WTC11 (cell line): ENCODE results near the gene MCF2L. TPM values are rescaled to one million over a fixed set of nuclear protein-coding genes. Genes with fewer than 3 reads are reported as not detected.

ENCODE experiments used
- ATAC-seq: fragments of 200-7000 bp; cut with Tn5 transposase; 2 replicates; pipeline ENCODE4 v1.10.0; 2021; ENCODE audit warnings: mild to moderate bottlenecking, moderate library complexity
- CTCF ChIA-PET: fragments of 300-600 bp; sonication (Branson Sonifier 250); formaldehyde crosslinking; loops from one replicate; lab custom pipeline; 2021; ENCODE audit warnings: antibody characterized with exemption; lab: Charles Lee
- POLR2A ChIA-PET: fragments of 350-600 bp; sonication (Branson Sonifier 250); formaldehyde crosslinking; loops from one replicate; lab custom pipeline; 2021; ENCODE audit warnings: antibody characterized with exemption; lab: Charles Lee
- DNase-seq: peaks from one replicate; pipeline ENCODE4 v3.0.0; 2021; ENCODE audit warnings: low spot score
- H3K27ac Mint-ChIP-seq: 2 replicates; pipeline ENCODE4 v1.8.0; 2021; ENCODE audit warnings: mixed read lengths
- H3K27me3 Mint-ChIP-seq: 2 replicates; pipeline ENCODE4 v1.8.0; 2021; ENCODE audit warnings: low read depth, mild to moderate bottlenecking, moderate library complexity, mixed read lengths
- H3K36me3 Mint-ChIP-seq: 2 replicates; pipeline ENCODE4 v1.8.0; 2021; ENCODE audit warnings: mixed read lengths
- H3K4me1 Mint-ChIP-seq: 2 replicates; pipeline ENCODE4 v1.8.0; 2022; ENCODE audit warnings: mixed read lengths
- H3K4me3 Mint-ChIP-seq: 2 replicates; pipeline ENCODE4 v1.8.0; 2021; ENCODE audit warnings: mild to moderate bottlenecking, moderate library complexity, mixed read lengths
- H3K9me3 Mint-ChIP-seq: 2 replicates; pipeline ENCODE4 v1.8.0; 2021; ENCODE audit warnings: mixed read lengths
- AFF4 ChIP-seq: sonication (generic); formaldehyde crosslinking; IDR thresholded peaks from 2 replicates; pipeline ENCODE4 v1.8.1; 2023; ENCODE audit warnings: mild to moderate bottlenecking, missing genetic modification reagents, borderline replicate concordance
- CREM ChIP-seq: sonication (generic); formaldehyde crosslinking; IDR thresholded peaks from 2 replicates; pipeline ENCODE4 v1.8.1; 2022; ENCODE audit warnings: mild to moderate bottlenecking, missing genetic modification reagents, moderate library complexity
- E2F4 ChIP-seq: sonication (generic); formaldehyde crosslinking; IDR thresholded peaks from 2 replicates; pipeline ENCODE4 v1.8.1; 2022; ENCODE audit warnings: low read depth, mild to moderate bottlenecking, moderate library complexity, missing genetic modification reagents, borderline replicate concordance
- EMX1 ChIP-seq: fragments of 250-450 bp; sonication (Bioruptor Pico); IDR thresholded peaks from 2 replicates; pipeline ENCODE4 v1.8.0; 2021; ENCODE audit warnings: mild to moderate bottlenecking
- GABPB1 ChIP-seq: sonication (generic); formaldehyde crosslinking; IDR thresholded peaks from 2 replicates; pipeline ENCODE4 v1.8.1; 2023; ENCODE audit warnings: mild to moderate bottlenecking, missing genetic modification reagents
- GTF2I ChIP-seq: fragments of 250-450 bp; sonication (Bioruptor Pico); conservative IDR thresholded peaks from 2 replicates; pipeline ENCODE4 v1.4.0; 2021; ENCODE audit warnings: mild to moderate bottlenecking
- IRF2 ChIP-seq: sonication (generic); formaldehyde crosslinking; IDR thresholded peaks from 2 replicates; pipeline ENCODE4 v1.8.0; 2022; ENCODE audit warnings: low read depth, missing genetic modification reagents, borderline replicate concordance
- JUN ChIP-seq: sonication (generic); formaldehyde crosslinking; IDR thresholded peaks from 2 replicates; pipeline ENCODE4 v1.8.0; 2023; ENCODE audit warnings: mild to moderate bottlenecking, missing genetic modification reagents
- MLX ChIP-seq: sonication (generic); formaldehyde crosslinking; IDR thresholded peaks from 2 replicates; pipeline ENCODE4 v1.8.1; 2023; ENCODE audit warnings: mild to moderate bottlenecking, missing genetic modification reagents, moderate library complexity
- NFATC4 ChIP-seq: fragments of 250-450 bp; sonication (Bioruptor Pico); IDR thresholded peaks from 2 replicates; pipeline ENCODE4 v1.9.0; 2021; ENCODE audit warnings: mild to moderate bottlenecking
- NFE2L1 ChIP-seq: sonication (generic); formaldehyde crosslinking; IDR thresholded peaks from 2 replicates; pipeline ENCODE4 v1.8.1; 2023; ENCODE audit warnings: missing genetic modification reagents
- NFYB ChIP-seq: sonication (generic); formaldehyde crosslinking; conservative IDR thresholded peaks from 2 replicates; pipeline ENCODE4 v1.8.0; 2022; ENCODE audit warnings: low read depth, missing genetic modification reagents
- OVOL2 ChIP-seq: fragments of 250-450 bp; sonication (Bioruptor Pico); IDR thresholded peaks from 2 replicates; pipeline ENCODE4 v1.9.0; 2021; ENCODE audit warnings: mild to moderate bottlenecking, borderline replicate concordance
- RORB ChIP-seq: fragments of 250-450 bp; sonication (Bioruptor Pico); IDR thresholded peaks from 2 replicates; pipeline ENCODE4 v1.9.0; 2021; ENCODE audit warnings: mild to moderate bottlenecking
- SP1 ChIP-seq: sonication (generic); formaldehyde crosslinking; conservative IDR thresholded peaks from 2 replicates; pipeline ENCODE4 v1.8.1; 2022; ENCODE audit warnings: missing genetic modification reagents
- ZNF121 ChIP-seq: sonication (generic); formaldehyde crosslinking; IDR thresholded peaks from 2 replicates; pipeline ENCODE4 v1.8.0; 2023; ENCODE audit warnings: missing genetic modification reagents
- ZNF219 ChIP-seq: sonication (generic); formaldehyde crosslinking; IDR thresholded peaks from 2 replicates; pipeline ENCODE4 v1.8.0; 2023; ENCODE audit warnings: missing genetic modification reagents, mild to moderate bottlenecking, borderline replicate concordance
- ZNF281 ChIP-seq: sonication (generic); formaldehyde crosslinking; IDR thresholded peaks from 2 replicates; pipeline ENCODE4 v1.8.0; 2023; ENCODE audit warnings: mild to moderate bottlenecking, missing genetic modification reagents
- total RNA-seq: library from RNA; stranded (reverse); gene quantifications from 3 replicates; pipeline ENCODE4 v1.2.3, GENCODE V29; 2021
- TF ChIP-seq, protein P1 (sequence below): fragments of 250-450 bp; sonication (Bioruptor Pico); IDR thresholded peaks from 2 replicates; pipeline ENCODE4 v1.9.0; 2021; ENCODE audit warnings: mild to moderate bottlenecking, borderline replicate concordance
- TF ChIP-seq, protein P2 (sequence below): sonication (generic); formaldehyde crosslinking; IDR thresholded peaks from 2 replicates; pipeline ENCODE4 v1.8.1; 2023; ENCODE audit warnings: mild to moderate bottlenecking, moderate library complexity, missing genetic modification reagents
- TF ChIP-seq, protein P3 (sequence below): fragments of 250-450 bp; sonication (Bioruptor Pico); IDR thresholded peaks from 2 replicates; pipeline ENCODE4 v1.9.0; 2021; ENCODE audit warnings: mild to moderate bottlenecking

MCF2L gene
- total RNA-seq, 1 experiment from 2014 or later, result 34.8 TPM

- ChIA-PET POLR2A (interaction anchor here (0.6 kb wide), 1 partner anchor 10 kb away, joined by 3 read pairs; no protein-coding TSS in a partner anchor), CTCF (interaction anchor here (0.9 to 3.0 kb wide), 4 partner anchors 10 to 50 kb away, joined by 3 to 8 read pairs (median 6); partner anchors contain the start of gene MCF2L)
- no peaks in the 10 kb centered on the region for H3K36me3 Mint-ChIP-seq
- no peaks in the 10 kb centered on the region for H3K4me1 Mint-ChIP-seq
- TF ChIP-seq MLX, result no peak
- TF ChIP-seq SP1, result no peak
- TF ChIP-seq NFATC4, result no peak
- no peak for TF ChIP-seq RORB (CRISPR knock-in tag)
- TF ChIP-seq GABPB1, result no peak
- no peak for TF ChIP-seq E2F4 (CRISPR knock-in tag)
- H3K27me3 Mint-ChIP-seq, result no peaks in the 10 kb centered on the region
- no peak overlapping the region for H3K4me3 Mint-ChIP-seq
- no peak overlapping the region for H3K27ac Mint-ChIP-seq
- DNase-seq (no peak), ATAC-seq (no peak)
- H3K9me3 Mint-ChIP-seq, result no peaks in the 10 kb centered on the region
Measured at GRCh38 chr13:112979406-112979902, 10.4 kb downstream of the MCF2L start.

GRCh38 chr13:112980434-112980833 lies 11.4 kb downstream of the MCF2L start:
- ATAC-seq, result no peak
- Mint-ChIP-seq H3K27me3 (no peaks in the 10 kb centered on the region), H3K36me3 (no peaks in the 10 kb centered on the region), H3K4me1 (no peaks in the 10 kb centered on the region), H3K4me3 (no peak overlapping the region), H3K9me3 (no peaks in the 10 kb centered on the region), H3K27ac (no peak overlapping the region)
- no peak for DNase-seq
- ChIA-PET CTCF (interaction anchor here (0.6 to 1.9 kb wide), 4 partner anchors 10 to 117 kb away, joined by 4 to 9 read pairs (median 6); partner anchors contain the start of gene MCF2L), POLR2A (no interaction called here)
- TF ChIP-seq IRF2 (CRISPR knock-in tag) (no peak), ZNF121 (CRISPR knock-in tag) (no peak), ZNF219 (CRISPR knock-in tag) (no peak), GTF2I (no peak), SP1 (no peak), AFF4 (no peak), ZNF281 (CRISPR knock-in tag) (no peak), JUN (no peak), NFYB (no peak), EMX1 (CRISPR knock-in tag) (no peak), NFE2L1 (CRISPR knock-in tag) (no peak), CREM (CRISPR knock-in tag) (no peak), OVOL2 (no peak)
- TF ChIP-seq, protein P1, sequence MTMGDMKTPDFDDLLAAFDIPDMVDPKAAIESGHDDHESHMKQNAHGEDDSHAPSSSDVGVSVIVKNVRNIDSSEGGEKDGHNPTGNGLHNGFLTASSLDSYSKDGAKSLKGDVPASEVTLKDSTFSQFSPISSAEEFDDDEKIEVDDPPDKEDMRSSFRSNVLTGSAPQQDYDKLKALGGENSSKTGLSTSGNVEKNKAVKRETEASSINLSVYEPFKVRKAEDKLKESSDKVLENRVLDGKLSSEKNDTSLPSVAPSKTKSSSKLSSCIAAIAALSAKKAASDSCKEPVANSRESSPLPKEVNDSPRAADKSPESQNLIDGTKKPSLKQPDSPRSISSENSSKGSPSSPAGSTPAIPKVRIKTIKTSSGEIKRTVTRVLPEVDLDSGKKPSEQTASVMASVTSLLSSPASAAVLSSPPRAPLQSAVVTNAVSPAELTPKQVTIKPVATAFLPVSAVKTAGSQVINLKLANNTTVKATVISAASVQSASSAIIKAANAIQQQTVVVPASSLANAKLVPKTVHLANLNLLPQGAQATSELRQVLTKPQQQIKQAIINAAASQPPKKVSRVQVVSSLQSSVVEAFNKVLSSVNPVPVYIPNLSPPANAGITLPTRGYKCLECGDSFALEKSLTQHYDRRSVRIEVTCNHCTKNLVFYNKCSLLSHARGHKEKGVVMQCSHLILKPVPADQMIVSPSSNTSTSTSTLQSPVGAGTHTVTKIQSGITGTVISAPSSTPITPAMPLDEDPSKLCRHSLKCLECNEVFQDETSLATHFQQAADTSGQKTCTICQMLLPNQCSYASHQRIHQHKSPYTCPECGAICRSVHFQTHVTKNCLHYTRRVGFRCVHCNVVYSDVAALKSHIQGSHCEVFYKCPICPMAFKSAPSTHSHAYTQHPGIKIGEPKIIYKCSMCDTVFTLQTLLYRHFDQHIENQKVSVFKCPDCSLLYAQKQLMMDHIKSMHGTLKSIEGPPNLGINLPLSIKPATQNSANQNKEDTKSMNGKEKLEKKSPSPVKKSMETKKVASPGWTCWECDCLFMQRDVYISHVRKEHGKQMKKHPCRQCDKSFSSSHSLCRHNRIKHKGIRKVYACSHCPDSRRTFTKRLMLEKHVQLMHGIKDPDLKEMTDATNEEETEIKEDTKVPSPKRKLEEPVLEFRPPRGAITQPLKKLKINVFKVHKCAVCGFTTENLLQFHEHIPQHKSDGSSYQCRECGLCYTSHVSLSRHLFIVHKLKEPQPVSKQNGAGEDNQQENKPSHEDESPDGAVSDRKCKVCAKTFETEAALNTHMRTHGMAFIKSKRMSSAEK, result no peak
- TF ChIP-seq, protein P2, sequence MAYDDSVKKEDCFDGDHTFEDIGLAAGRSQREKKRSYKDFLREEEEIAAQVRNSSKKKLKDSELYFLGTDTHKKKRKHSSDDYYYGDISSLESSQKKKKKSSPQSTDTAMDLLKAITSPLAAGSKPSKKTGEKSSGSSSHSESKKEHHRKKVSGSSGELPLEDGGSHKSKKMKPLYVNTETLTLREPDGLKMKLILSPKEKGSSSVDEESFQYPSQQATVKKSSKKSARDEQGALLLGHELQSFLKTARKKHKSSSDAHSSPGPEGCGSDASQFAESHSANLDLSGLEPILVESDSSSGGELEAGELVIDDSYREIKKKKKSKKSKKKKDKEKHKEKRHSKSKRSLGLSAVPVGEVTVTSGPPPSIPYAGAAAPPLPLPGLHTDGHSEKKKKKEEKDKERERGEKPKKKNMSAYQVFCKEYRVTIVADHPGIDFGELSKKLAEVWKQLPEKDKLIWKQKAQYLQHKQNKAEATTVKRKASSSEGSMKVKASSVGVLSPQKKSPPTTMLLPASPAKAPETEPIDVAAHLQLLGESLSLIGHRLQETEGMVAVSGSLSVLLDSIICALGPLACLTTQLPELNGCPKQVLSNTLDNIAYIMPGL (CRISPR knock-in tag), result no peak
- TF ChIP-seq, protein P3, sequence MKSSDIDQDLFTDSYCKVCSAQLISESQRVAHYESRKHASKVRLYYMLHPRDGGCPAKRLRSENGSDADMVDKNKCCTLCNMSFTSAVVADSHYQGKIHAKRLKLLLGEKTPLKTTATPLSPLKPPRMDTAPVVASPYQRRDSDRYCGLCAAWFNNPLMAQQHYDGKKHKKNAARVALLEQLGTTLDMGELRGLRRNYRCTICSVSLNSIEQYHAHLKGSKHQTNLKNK, result no peak
